Activated CD4-positive, alpha-beta T cell treated with anti-CD3 and anti-CD28 coated beads, Interleukin-2, amount 50 U/mL, for 48 hours (primary cell): ENCODE measurements around the gene SYT14.
"Not testable (repeated sequence)": the region's sequence is repeated elsewhere in the genome, so short reads cannot be mapped to it uniquely, and the experiment has no call there.

Experiments
- DNase-seq, 2 experiments: peaks; one replicate each; pipeline ENCODE4 v3.0.0-alpha.2; 2020

Gene SYT14

DNA sequence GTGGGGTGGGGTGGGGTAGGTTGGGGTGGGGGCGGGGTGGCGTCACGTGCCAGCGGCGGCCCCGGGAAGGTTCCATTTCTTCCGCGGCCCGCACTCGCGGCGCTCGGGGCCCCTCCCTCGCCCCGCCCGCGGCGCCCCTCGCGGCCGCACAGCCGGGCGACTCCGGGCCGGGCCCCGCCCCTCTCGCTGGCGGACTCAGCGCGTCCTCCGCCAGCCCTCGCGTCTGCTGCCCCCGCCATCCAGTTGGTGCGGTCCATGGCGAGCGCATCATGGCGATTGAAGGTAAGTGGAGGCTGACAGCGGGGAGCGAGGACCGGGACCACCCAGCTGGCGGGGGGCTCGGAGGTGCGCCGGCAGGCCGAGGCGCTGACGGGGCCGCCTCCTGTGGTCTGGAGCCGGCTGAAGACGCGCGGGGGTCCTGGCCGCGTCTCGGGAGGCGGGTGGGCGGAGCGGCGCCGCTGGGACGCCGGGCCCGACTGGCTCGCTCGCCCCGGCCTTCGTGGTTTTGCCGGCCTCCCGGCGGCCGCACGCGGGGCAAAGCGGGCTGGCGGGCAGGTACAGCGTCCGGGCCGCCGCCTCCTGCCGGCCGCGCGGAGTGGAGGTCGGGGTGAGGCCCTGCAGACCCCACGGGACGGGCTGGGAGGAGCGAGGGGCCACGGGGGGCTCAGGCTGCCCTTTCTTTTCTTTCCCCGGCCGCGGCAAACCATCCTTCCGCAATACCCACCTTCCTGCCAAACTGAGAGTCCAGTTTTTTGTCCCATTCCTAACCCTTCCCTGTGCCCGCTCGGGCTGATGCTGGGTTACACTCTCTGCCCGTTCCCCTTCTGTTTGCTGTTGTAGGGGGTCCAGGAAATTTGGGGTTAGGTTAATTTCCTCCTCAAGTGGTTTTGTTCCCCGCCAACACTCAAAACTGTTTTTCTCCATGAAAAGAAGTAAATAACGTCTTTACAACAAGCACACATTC lies at the start of gene SYT14:
SYT14 (plus strand) TSS at position 222 of the 964 bp plus-strand sequence; CDS start at position 270, 48 bp downstream.
- peak in 1 of 2 experiments; percentile 7 for DNase-seq

DNA sequence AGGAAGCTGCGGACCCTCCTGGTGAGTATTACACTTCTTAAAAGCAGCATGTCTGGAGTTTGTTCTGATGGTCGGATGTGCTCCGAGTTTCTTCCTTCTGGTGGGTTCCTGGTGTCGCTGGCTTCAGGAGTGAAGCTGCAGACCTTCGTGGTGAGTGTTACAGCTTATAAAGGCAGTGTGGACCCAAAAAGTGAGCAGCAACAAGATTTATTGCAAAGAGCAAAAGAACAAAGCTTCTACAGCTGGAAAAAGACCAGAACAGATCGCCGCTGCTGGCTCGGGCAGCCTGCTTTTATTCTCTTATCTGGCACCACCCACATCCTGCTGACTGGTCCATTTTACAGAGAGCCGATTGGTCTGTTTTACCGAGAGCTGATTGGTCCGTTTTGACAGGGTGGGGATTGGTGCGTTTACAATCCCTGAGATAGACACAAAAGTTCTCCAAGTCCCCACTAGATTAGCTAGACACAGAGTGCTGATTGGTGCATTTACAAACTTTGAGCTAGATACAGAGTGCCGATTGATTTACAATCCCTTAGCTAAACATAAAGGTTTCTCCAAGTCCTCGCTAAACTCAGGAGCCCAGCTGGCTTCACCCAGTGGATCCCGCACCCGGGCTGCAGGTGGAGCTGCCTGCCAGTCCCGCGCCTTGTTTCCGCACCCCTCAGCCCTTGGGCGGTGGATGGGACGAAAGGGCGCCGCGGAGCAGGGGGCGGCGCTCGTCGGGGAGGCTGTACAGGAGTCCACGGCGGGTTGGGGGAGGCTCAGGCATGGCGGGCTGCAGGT lies 49.5 kb upstream of the SYT14 start:
- DNase-seq = not testable (repeated sequence)

DNA sequence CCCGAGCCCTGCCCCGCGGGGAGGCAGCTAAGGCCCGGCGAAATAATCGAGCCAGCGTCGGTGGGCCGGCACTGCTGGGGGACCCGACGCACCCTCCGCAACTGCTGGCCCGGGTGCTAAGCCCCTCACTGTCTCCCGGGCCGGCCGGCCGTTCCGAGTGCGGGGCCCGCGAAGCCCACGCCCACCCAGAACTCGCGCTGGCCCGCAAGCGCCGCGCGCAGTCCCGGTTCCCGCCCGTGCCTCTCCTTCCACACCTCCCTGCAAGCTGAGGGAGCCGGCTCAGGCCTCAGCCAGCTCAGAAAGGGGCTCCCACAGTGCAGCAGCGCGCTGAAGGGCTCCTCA lies 49.0 kb upstream of the SYT14 start:
- no peak for DNase-seq

DNA sequence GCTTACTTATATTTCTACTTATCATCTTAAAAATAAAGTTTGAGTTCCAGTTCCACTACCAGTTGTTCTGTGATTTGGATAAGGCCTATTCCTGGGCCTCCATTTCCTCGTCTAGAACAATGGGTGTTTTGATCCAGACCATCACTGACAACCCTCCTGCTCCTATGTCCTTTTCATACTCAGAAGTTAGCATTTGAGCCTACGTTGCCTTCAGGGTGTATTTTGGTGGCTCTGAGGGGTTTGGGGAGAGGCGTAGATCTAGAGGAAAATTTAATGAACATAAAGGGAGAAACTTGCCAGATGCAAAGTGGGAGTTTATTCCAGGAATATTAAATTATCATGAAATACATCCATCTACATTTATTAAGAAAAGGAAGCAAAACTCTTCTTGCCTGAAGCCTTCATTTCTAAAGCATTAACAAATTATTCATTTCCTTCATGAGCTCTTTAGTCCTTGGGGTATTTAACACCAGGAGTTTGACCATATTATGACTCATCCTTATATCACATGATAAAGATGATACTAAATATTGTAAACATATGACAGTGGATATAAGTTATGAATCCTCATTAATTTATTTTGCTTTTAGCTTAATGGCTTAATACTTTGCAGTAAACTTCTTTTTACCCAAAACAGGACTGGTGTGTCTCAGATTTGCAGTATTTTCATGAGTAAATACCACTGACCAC lies 47.2 kb upstream of the SYT14 start:
- no peak for DNase-seq

DNA sequence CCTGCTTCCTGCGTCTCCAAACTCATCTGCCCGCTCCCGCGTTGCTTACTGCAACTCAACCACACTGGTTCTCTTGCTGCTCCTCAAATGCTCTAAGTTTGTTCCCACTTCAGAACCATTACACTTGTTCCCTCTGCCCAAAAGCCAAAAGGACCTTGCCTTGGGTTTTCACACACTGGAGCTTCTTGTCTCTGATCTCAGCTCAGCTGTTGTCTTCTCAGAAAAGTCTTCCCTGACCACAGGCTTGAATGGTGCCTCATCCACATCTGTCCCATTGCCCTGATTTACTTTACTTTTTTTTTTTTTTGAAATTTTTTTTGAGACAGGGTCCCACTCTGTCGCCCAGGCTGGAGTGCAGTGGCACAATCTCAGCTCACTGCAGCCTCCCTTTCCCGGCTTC lies 44.3 kb upstream of the SYT14 start:
- DNase-seq = no peak

DNA sequence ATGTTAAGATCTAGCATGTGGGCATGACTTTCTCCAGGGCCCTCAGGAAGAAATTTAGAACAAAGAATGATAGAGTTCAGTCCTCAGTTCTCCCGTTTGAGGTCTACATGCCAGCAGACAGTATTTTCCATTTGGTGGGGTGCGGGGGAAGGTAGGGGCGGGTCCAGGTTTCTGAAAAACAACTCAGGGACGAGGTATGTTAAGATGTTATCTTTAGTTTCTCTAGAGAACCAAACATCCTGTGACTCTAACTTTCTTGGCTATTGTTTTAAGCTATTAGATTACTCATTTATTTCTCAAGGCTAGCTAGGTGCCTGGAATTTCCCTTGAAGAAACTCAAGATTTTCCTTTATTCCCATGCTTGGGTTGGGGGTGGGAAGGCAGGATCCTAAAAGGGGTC lies 42.3 kb upstream of the SYT14 start:
- peak; percentile 12 to 33 for DNase-seq

DNA sequence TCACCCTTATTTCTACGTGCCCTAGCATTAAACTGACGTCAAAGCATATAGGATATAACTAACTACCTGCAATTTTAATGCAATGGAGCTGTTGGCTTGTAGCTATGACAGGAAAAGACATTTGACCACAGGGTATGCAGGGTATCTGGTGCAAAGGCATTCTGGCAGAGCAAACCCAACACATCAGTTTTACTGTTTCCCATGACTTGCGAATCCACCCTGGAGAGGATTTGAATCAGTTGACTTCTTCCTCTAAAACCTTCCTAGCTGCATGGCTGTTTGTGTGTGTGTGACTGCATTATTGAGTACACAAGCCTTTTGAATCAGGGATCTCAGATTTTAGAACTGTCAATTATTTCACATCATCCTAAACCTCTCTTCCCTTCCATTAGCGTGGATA lies 41.7 kb upstream of the SYT14 start:
- DNase-seq = no peak

DNA sequence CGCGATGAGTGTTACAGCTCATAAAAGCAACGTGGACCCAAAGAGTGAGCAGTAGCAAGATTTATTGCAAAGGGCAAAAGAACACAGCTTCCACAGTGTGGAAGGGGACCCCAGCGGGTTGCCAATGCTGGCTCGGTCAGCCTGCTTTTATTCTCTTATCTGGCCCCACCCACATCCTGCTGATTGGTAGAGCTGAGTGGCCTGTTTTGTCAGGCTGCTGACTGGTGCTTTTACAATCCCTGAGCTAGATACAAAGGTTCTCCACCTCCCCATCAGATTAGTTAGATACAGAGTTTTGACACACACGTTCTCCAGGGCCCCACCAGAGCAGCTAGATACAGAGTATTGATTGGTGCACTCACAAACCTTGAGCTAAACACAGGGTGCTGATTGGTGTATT lies 39.7 kb upstream of the SYT14 start:
- DNase-seq = not testable (repeated sequence)

DNA sequence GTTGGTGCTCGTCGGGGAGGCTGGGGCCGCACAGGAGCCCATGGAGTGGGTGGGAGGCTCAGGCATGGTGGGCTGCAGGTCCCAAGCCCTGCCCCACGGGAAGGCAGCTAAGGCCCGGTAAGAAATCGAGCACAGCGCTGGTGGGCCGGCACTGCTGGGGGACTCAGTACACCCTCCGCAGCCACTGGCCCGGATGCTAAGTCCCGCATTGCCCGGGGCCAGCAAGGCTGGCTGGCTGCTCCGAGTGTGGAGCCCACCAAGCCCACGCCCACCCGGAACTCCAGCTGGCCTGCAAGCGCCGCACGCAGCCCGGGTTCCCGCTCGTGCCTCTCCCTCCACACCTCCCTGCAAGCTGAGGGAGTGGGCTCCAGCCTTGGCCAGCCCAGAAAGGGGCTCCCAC lies 39.2 kb upstream of the SYT14 start:
- not testable (repeated sequence) for DNase-seq

DNA sequence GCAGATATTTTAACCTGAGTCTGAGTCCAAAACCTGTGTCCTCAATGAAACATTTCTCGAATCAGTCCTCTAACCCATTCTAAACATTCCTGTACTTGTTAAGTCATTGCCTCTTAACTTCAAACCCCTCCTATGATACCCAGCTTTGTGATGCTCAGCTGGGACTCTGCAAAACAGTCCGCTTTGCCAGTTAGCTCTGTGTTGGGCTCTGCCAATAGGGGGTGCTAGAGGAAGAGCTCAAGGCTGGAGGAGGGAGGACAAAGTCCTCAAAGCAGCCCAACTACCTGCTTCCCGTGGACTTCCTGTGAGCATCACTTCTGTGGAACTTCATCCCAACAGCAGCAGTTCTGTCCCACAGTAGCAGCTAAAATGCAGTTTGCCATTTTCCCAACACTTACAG lies 38.1 kb upstream of the SYT14 start:
- peak; percentile 22 to 43 for DNase-seq

DNA sequence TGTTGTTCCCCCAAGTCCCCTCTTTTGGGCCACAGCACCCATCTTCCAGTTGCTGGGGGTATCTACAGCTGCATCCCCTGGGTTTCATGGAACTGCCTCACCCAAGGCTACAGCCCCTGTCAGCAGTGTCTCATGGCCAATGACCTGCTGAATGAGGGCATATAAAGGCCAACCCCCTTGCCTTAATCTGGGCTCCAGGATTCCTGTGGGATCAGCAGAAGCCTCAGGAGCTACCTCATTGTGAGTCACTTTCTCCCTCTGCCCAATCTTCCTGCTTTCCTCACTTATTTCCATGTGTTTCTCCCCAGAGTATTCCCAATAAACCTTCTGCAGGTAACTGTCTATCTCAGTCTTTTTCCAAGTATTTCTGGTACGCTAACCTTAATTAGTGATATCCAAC lies 37.3 kb upstream of the SYT14 start:
- DNase-seq = no peak

DNA sequence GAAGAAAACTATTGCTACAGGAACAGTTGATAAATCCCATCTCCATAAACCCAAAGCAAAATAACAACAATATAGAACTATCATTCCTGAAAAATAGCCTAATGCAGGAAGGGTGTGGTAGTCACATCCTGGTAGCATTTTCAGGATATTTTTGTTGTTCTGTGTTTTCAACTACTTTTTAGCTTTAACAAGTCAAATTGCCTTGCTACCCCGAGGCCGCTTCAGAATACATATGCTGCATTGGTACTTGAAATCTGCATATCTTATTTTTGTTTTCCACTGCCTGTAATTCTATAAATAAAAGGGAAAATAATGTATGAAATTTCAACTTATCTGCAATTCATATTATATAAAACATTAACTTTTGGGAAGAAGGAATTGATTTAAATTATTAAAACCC lies 36.8 kb upstream of the SYT14 start:
- no peak for DNase-seq

DNA sequence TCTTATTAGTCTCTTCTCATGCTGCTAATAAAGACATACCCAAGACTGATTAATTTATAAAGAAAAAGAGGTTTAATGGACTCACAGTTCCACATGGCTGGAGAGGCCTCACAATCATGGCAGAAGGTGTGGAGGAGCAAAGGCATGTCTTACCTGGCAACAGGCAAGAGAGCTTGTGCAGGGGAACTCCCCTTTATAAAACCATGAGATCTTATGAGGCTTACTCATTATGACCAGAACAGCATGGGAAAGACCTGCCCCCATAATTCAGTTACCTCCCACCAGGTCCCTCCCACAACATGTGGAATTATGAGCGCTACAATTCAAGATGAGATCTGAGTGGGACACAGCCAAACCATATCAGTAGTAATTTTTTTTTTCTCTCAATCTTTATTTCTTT lies 33.2 kb upstream of the SYT14 start:
- DNase-seq = not testable (repeated sequence)

DNA sequence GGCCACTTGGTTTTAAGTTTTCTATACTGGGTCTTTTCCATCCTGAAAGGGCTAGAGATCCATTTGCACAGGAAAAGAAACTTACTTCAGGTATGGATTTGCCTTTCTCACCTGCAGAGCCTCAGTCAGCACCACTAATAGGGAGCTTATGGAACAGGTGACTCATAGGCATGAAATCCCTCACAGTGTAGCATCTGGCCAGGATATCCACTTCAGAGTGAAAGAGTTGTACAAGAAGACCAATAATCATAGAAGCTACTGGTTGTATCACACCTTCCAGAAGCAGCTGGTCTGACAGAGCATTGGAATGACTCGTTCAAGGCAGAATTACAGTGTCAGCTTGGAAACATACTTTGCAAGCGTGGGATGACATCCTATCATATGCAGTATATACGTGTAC lies 26.3 kb upstream of the SYT14 start:
- no peak for DNase-seq

DNA sequence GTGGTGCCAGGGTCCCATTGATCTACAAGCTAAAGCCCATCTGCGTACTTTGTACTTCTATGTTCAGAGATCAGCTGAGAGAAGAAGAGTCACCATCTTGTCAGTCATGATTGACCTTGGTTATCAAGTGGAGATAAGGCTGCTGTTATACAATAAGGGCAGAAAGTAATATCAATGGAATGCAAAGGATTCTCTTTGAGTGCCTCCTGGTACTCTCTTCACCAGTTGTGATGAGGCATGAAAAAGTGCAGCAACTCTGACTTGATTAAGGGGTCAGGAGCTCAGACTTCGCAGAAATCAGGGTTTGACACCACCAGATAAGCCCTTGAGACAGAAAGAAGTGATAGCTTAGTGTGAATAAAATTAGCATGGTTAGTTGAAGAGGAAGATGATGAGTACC lies 25.7 kb upstream of the SYT14 start:
- DNase-seq = no peak

DNA sequence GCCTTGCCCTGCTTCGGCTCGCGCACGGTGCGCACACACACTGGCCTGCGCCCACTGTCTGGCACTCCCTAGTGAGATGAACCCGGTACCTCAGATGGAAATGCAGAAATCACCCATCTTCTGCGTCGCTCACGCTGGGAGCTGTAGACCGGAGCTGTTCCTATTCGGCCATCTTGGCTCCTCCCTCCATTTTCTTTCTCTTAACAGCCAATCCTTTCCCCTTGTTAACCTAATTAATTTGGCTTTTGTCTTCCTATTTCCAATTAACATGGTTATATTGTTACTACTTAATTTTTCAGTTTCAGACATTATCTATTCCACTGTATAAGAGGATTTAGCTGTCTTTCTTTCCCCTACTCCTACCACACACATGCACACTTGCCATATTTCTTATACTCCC lies 18.4 kb upstream of the SYT14 start:
- not testable (repeated sequence) for DNase-seq

DNA sequence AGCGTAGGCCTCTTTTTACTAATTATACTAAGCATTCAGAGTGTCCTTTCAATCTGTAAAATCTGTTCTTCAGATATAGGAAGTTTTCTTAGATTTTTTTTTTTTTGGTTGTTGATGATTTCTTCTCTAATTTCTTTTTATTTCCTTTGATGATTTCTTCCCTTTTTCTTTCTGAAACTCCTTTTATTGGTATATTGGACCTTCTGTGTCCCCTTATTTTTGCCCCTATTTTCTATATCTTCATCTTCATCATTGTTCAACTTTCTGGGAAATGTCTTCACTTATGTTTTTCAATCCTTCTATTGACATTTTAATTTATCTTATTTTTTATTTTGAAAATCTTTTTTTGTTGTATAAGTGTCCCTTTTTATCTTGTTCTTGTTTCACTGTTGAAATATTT lies 17.2 kb upstream of the SYT14 start:
- no peak for DNase-seq

DNA sequence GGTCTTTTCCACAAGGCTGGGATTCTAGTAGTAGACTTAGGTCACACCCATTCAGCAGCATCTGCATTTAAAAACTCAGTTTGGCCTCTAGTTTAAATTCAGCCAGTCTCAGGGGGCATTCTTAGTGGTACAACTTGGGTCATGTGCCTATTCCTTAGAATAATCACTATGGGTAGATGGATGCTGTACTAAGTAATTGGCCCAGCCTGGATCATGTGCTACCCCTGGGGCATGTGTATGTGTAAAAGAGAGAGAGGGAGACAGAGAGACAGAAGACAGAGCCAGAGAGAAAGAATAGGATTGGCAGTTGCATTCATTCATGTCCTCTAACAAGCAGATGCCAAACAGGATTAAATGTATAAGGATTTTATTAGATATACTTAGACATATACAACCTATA lies 13.6 kb upstream of the SYT14 start:
- DNase-seq = no peak

DNA sequence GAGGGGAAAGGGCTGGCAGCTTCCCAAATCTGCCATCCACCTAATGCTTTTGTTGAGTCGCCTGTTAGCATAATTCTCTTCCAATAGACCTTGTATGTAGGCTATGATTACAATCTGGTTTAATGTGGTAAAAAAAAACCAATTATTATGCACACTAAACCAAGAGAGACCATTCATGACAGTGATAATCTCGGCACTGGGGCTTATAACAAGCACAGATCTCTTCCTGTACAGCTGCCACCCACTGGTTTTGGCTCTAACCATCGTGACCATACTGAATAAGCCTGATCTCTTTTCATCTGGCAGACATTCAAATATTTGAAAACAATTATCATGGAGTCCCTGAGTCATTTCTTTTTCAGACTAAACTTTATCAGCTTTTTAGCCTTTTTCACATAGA lies 12.0 kb upstream of the SYT14 start:
- no peak for DNase-seq

DNA sequence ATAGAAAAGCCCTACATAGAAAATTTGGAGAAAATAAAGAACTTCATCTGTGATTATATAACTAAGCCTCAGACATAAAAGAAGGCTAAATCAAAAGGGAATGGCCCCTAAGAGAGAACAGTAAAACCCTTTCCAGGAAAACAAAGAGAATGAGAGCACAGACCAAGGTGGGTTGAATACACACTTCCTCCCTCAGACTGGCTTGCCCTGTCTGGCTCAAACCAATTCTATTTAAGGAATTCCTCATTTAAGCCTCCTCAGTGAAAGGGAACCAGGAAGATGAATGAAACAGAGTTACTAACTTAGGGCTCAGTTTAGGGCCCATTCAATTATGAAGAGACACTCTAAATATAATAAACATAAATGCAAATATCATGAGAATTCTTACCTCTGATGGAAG lies 10.6 kb upstream of the SYT14 start:
- DNase-seq = no peak

DNA sequence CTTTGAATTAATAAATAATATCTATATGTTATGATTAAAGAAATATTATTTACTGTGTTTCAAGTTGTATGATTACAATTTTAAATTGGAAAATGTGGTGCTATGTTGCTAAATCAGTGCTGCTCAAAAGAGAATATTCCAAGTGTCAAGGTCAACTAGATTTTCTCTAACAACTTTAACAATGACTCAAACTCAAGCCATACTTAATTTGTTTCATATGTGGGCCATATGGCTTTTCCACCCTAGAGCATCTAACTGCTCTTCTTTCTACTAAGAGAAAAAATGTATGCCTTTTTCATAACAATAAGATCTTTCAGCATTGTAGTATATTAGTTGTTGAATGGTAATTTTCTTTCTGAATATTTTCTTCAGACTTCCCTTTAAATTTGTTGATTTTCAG lies 8.3 kb upstream of the SYT14 start:
- DNase-seq = no peak

DNA sequence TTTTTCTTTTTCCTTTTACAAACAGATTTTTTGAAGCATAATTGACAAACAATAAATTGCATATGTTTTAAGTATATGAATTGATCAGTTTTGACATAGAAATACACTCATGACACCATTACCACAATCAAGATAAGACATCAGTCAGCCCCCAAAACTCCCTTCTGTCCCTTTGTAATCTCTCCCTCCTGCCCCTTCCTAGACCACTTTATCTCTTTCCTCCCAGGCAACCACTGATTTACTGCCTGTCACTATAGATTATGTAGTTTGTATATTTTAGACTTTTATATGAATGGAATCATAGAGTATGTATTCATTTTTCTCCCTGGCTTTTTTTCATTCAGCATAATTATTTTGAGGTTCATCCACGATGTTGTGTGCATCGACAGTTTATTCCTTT lies 6.9 kb upstream of the SYT14 start:
- no peak for DNase-seq

DNA sequence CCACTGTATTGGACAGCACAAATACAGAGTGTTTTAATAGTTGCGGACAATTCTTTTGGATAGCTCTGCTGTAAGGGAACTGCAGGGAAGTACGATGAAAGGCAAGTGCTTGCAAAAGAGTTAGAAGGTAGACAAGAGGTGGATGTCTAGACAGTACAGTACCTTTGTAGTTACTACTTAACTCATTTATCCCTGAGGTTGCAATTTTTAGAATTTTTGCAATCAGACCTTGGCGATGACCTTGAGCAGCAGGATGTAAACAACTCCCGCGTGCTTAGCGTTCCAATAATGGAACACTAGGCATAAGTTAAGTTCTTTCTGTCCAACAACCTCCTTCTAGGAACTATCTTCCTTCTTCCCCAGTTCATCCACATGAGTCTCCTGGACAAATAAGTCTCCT lies 1.9 kb upstream of the SYT14 start:
- DNase-seq = no peak

DNA sequence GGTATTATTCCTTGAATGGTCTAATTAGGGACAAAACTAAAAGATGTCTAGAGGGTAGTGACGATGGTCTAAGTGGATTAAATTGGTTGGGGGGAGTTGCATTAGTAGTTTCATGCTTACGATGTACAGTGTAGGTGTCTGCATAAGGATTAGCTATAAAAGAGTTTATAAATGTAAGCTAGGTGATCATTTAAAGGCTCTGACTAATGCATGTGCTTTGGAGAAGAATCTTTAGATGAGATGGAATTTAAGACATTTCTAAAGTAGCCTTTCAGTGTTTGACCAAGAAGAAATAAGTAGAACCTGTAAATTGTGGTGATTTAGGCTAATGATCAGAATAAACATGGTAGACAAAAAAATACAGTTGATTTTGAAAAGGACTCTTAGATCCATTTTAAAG lies 7.4 kb downstream of the SYT14 start:
- DNase-seq = no peak
